GM23338 (cell line): ENCODE measurements around the gene COMMD7. TPM values are rescaled to one million over a fixed set of nuclear protein-coding genes. Genes with fewer than 3 reads are reported as not detected.

Experiments used
- ATAC-seq: fragments of 200-7000 bp; cut with Tn5 transposase; 3 replicates; pipeline ENCODE4 v1.9.1; 2020
- DNase-seq: peaks from one replicate; pipeline ENCODE4 v3.0.0-alpha.2; 2015; ENCODE audit warnings: low spot score
- H2AFZ ChIP-seq: fragments of 200-600 bp; sonication (generic); 2 replicates; pipeline ENCODE4 v1.8.0; 2016; ENCODE audit warnings: antibody characterized with exemption, mild to moderate bottlenecking, moderate library complexity
- H3F3A ChIP-seq: fragments of 200-600 bp; sonication (generic); replicated peaks from 2 replicates; pipeline ENCODE4 v1.8.0; 2017; ENCODE audit warnings: antibody characterized with exemption, mixed run types, low read depth
- H3K27ac ChIP-seq: fragments of 200-600 bp; sonication (generic); 2 replicates; pipeline ENCODE4 v1.6.1; 2016; ENCODE audit warnings: low read depth
- H3K27me3 ChIP-seq: fragments of 200-600 bp; sonication (generic); 2 replicates; pipeline ENCODE4 v1.8.0; 2016; ENCODE audit warnings: mild to moderate bottlenecking, mixed run types, moderate library complexity; ENCODE audit not compliant: insufficient read depth
- H3K36me3 ChIP-seq: fragments of 200-600 bp; sonication (generic); 2 replicates; pipeline ENCODE4 v1.8.0; 2016; ENCODE audit warnings: mild to moderate bottlenecking; ENCODE audit not compliant: insufficient read depth
- H3K4me1 ChIP-seq: fragments of 200-600 bp; sonication (generic); 2 replicates; pipeline ENCODE4 v1.8.0; 2016; ENCODE audit warnings: mild to moderate bottlenecking, moderate library complexity; ENCODE audit not compliant: insufficient read depth
- H3K4me2 ChIP-seq: fragments of 200-600 bp; sonication (generic); 2 replicates; pipeline ENCODE4 v1.7.1; 2017; ENCODE audit warnings: mixed run types
- H3K4me3 ChIP-seq: fragments of 200-600 bp; sonication (generic); 2 replicates; pipeline ENCODE4 v1.6.1; 2016; ENCODE audit warnings: mixed run types
- H3K79me2 ChIP-seq: fragments of 200-600 bp; sonication (generic); replicated peaks from 2 replicates; pipeline ENCODE4 v1.8.0; 2017; ENCODE audit warnings: mild to moderate bottlenecking; ENCODE audit not compliant: insufficient read depth
- H3K9me2 ChIP-seq: fragments of 200-600 bp; sonication (generic); 2 replicates; pipeline ENCODE4 v1.8.0; 2017; ENCODE audit not compliant: insufficient read depth
- H4K20me1 ChIP-seq: fragments of 200-600 bp; sonication (generic); replicated peaks from 2 replicates; pipeline ENCODE4 v1.8.0; 2017; ENCODE audit warnings: mild to moderate bottlenecking; ENCODE audit not compliant: insufficient read depth
- H3K27ac Mint-ChIP-seq: 2 replicates; pipeline ENCODE4 v1.8.0; 2020; ENCODE audit warnings: inconsistent platforms, mild to moderate bottlenecking, moderate library complexity, mixed read lengths
- H3K27me3 Mint-ChIP-seq: 3 replicates; pipeline ENCODE4 v1.8.0; 2022; ENCODE audit warnings: low read depth, mild to moderate bottlenecking, moderate library complexity, mixed read lengths, inconsistent platforms; ENCODE audit not compliant: insufficient read depth, poor library complexity
- H3K36me3 Mint-ChIP-seq: 3 replicates; pipeline ENCODE4 v1.8.0; 2021; ENCODE audit warnings: low read depth, mild to moderate bottlenecking, inconsistent platforms, moderate library complexity, mixed read lengths
- H3K4me1 Mint-ChIP-seq: 3 replicates; pipeline ENCODE4 v1.8.0; 2020; ENCODE audit warnings: mild to moderate bottlenecking, inconsistent platforms, mixed read lengths
- H3K4me3 Mint-ChIP-seq: 3 replicates; pipeline ENCODE4 v1.8.0; 2021; ENCODE audit warnings: moderate library complexity, mild to moderate bottlenecking, inconsistent platforms, mixed read lengths
- H3K9me3 Mint-ChIP-seq: 3 replicates; pipeline ENCODE4 v1.8.0; 2020; ENCODE audit warnings: moderate library complexity, mild to moderate bottlenecking, inconsistent platforms, mixed read lengths
- ETS1 ChIP-seq: IDR thresholded peaks from 2 replicates; pipeline ENCODE4 v1.6.1; 2016; ENCODE audit warnings: antibody characterized with exemption
- JUNB ChIP-seq: IDR thresholded peaks from one replicate; pipeline ENCODE4 v1.6.1; 2016; ENCODE audit warnings: antibody characterized with exemption; ENCODE audit not compliant: unreplicated experiment
- POLR2AphosphoS5 ChIP-seq: IDR thresholded peaks from 2 replicates; pipeline ENCODE4 v1.6.1; 2016; ENCODE audit warnings: antibody characterized with exemption, low read depth
- STAT1 ChIP-seq: IDR thresholded peaks from one replicate; pipeline ENCODE4 v1.6.1; 2016; ENCODE audit warnings: antibody characterized with exemption; ENCODE audit not compliant: unreplicated experiment
- ZNF114 ChIP-seq: fragments of 250-450 bp; sonication (Bioruptor Pico); IDR thresholded peaks from 2 replicates; pipeline ENCODE4 v1.5.0; 2020; ENCODE audit warnings: mild to moderate bottlenecking, moderate library complexity
- ZNF331 ChIP-seq: fragments of 250-450 bp; sonication (Bioruptor Pico); IDR thresholded peaks from 2 replicates; pipeline ENCODE4 v1.5.0; 2020; ENCODE audit warnings: low read depth, mild to moderate bottlenecking, moderate library complexity
- polyA plus RNA-seq: library from polyadenylated mRNA; unstranded; fragments of >200 nt; fragmentation: Nextera tagmentation; extraction: Ambion mirVana; gene quantifications from 2 replicates; pipeline ENCODE4 v1.2.1, GENCODE V29; 2016
- total RNA-seq: library from RNA; depleted of rRNA; stranded (reverse); fragments of >200 nt; shearing (Covaris generic); gene quantifications from 2 replicates; pipeline ENCODE4 v1.2.3, GENCODE V29; 2014
- TF ChIP-seq, protein P1 (sequence below): fragments of 250-450 bp; sonication (Bioruptor Pico); IDR thresholded peaks from 2 replicates; pipeline ENCODE4 v1.5.0; 2020; ENCODE audit warnings: mild to moderate bottlenecking, moderate library complexity

Gene COMMD7
- total and polyA plus RNA-seq, 2 experiments from 2014 or later = 67.3 to 86.4 TPM

DNA sequence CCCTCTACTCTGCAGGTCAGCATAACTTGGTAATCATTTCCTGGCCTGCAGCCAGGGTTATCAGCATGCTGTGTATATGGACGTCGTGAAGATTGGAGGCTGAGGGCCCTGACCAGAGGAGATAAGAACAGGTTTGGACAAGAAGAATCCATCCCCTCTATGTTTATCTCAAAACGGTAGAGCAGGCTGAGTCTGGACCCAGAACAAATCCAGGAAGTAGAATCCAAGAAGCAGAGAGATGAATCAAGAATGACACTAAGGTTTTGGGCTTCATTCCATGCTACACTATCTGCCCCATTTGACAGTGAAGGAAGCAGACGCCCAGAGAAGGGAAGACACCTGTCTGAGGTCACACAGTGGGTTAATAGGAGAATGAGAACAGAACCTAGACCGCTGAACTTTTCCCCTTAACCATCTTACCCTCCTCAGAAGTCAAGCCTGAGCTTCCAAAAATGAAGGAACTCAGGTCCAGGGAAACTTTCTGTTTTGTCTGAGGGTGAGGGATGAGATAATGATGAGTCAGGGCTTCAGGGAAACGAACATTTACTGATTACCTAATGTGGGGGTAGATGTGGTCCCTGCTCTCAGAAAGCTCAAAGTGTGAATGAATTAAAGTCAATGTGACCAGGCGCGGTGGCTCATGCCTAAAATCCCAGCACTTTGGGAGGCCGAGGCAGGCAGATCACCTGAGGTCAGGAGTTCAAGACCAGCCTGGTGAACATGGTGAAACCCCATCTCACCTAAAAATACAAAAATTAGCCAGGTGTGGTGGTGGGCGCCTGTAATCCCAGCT, 9.4 kb upstream of the COMMD7 start:
- H3K9me3 Mint-ChIP-seq = no peaks in the 10 kb centered on the region
- no peaks in the 10 kb centered on the region for H3K27me3 ChIP-seq
- H4K20me1 ChIP-seq = no peaks in the 10 kb centered on the region
- ATAC-seq (no peak), DNase-seq (no peak)
- H2AFZ ChIP-seq = no peak overlapping the region
- H3K27ac ChIP-seq = peak overlapping the region; percentile 95
- peak overlapping the region; percentile 29 for H3K4me3 ChIP-seq
- peak overlapping the region; percentile 91 for H3K27ac Mint-ChIP-seq
- H3K36me3 ChIP-seq = no peaks in the 10 kb centered on the region
- peaks cover 82% of the 10 kb centered on the region for H3K4me1 ChIP-seq
- peaks cover 35% of the 10 kb centered on the region for H3K79me2 ChIP-seq
- no peaks in the 10 kb centered on the region for H3K36me3 Mint-ChIP-seq
- H3K27me3 Mint-ChIP-seq = peaks cover 12% of the 10 kb centered on the region
- H3K4me3 Mint-ChIP-seq = peak overlapping the region; percentile 7; the same call in 1 of the 3 replicates
- peaks cover 15% of the 10 kb centered on the region for H3F3A ChIP-seq
- peaks cover 64% of the 10 kb centered on the region for H3K4me1 Mint-ChIP-seq
- H3K4me2 ChIP-seq = peak overlapping the region; percentile 40
- TF ChIP-seq STAT1 (no peak), ZNF114 (CRISPR knock-in tag) (no peak), POLR2AphosphoS5 (no peak), JUNB (no peak), ZNF331 (CRISPR knock-in tag) (no peak), ETS1 (no peak)
- TF ChIP-seq, protein P1, sequence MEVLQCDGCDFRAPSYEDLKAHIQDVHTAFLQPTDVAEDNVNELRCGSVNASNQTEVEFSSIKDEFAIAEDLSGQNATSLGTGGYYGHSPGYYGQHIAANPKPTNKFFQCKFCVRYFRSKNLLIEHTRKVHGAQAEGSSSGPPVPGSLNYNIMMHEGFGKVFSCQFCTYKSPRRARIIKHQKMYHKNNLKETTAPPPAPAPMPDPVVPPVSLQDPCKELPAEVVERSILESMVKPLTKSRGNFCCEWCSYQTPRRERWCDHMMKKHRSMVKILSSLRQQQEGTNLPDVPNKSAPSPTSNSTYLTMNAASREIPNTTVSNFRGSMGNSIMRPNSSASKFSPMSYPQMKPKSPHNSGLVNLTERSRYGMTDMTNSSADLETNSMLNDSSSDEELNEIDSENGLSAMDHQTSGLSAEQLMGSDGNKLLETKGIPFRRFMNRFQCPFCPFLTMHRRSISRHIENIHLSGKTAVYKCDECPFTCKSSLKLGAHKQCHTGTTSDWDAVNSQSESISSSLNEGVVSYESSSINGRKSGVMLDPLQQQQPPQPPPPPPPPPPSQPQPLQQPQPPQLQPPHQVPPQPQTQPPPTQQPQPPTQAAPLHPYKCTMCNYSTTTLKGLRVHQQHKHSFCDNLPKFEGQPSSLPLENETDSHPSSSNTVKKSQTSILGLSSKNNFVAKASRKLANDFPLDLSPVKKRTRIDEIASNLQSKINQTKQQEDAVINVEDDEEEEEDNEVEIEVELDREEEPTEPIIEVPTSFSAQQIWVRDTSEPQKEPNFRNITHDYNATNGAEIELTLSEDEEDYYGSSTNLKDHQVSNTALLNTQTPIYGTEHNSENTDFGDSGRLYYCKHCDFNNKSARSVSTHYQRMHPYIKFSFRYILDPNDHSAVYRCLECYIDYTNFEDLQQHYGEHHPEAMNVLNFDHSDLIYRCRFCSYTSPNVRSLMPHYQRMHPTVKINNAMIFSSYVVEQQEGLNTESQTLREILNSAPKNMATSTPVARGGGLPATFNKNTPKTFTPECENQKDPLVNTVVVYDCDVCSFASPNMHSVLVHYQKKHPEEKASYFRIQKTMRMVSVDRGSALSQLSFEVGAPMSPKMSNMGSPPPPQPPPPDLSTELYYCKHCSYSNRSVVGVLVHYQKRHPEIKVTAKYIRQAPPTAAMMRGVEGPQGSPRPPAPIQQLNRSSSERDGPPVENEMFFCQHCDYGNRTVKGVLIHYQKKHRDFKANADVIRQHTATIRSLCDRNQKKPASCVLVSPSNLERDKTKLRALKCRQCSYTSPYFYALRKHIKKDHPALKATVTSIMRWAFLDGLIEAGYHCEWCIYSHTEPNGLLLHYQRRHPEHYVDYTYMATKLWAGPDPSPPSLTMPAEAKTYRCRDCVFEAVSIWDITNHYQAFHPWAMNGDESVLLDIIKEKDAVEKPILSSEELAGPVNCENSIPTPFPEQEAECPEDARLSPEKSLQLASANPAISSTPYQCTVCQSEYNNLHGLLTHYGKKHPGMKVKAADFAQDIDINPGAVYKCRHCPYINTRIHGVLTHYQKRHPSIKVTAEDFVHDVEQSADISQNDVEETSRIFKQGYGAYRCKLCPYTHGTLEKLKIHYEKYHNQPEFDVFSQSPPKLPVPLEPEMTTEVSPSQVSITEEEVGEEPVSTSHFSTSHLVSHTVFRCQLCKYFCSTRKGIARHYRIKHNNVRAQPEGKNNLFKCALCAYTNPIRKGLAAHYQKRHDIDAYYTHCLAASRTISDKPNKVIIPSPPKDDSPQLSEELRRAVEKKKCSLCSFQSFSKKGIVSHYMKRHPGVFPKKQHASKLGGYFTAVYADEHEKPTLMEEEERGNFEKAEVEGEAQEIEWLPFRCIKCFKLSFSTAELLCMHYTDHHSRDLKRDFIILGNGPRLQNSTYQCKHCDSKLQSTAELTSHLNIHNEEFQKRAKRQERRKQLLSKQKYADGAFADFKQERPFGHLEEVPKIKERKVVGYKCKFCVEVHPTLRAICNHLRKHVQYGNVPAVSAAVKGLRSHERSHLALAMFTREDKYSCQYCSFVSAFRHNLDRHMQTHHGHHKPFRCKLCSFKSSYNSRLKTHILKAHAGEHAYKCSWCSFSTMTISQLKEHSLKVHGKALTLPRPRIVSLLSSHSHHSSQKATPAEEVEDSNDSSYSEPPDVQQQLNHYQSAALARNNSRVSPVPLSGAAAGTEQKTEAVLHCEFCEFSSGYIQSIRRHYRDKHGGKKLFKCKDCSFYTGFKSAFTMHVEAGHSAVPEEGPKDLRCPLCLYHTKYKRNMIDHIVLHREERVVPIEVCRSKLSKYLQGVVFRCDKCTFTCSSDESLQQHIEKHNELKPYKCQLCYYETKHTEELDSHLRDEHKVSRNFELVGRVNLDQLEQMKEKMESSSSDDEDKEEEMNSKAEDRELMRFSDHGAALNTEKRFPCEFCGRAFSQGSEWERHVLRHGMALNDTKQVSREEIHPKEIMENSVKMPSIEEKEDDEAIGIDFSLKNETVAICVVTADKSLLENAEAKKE (CRISPR knock-in tag) = no peak
- H3K9me2 ChIP-seq = no peaks in the 10 kb centered on the region
